ENCODE measurements around the gene EMX2. TPM values are rescaled to one million over a fixed set of nuclear protein-coding genes. Genes with fewer than 3 reads are reported as not detected.
"Not testable (repeated sequence)": the region's sequence is repeated elsewhere in the genome, so short reads cannot be mapped to it uniquely, and the experiment has no call there.

EMX2 gene
- total RNA-seq, 4 donors from 2014 or later = not detected

GRCh38 chr10:117500456-117500855, 42.1 kb upstream of the EMX2 start:
- H3K27me3 ChIP-seq = no peaks in the 10 kb centered on the region
- H3K4me1 ChIP-seq = no peaks in the 10 kb centered on the region
- H3K36me3 ChIP-seq = no peaks in the 10 kb centered on the region
- no peaks in the 10 kb centered on the region for H3K9me3 ChIP-seq
- H3K27ac ChIP-seq = no peak overlapping the region
- H3K4me3 ChIP-seq = no peak overlapping the region
- TF ChIP-seq CTCF (IDR thresholded peaks at IDR 0.05) = no peak
- TF ChIP-seq POLR2A (IDR thresholded peaks at IDR 0.05) = no peak
- peak in 1 of 3 donors; percentile 13 for DNase-seq

GRCh38 chr10:117501460-117502035, 41.0 kb upstream of the EMX2 start:
- Histone ChIP-seq H3K27ac (no peak overlapping the region), H3K4me3 (no peak overlapping the region), H3K27me3 (no peaks in the 10 kb centered on the region), H3K4me1 (no peaks in the 10 kb centered on the region), H3K9me3 (no peaks in the 10 kb centered on the region), H3K36me3 (no peaks in the 10 kb centered on the region)
- DNase-seq = peak in 1 of 3 donors; percentile 35
- TF ChIP-seq CTCF (IDR thresholded peaks at IDR 0.05) (no peak), POLR2A (IDR thresholded peaks at IDR 0.05) (no peak)

- H3K27me3 ChIP-seq = no peaks in the 10 kb centered on the region
- H3K9me3 ChIP-seq = no peaks in the 10 kb centered on the region
- TF ChIP-seq POLR2A (IDR thresholded peaks at IDR 0.05) = no peak
- no peaks in the 10 kb centered on the region for H3K4me1 ChIP-seq
- DNase-seq = peak in 1 of 3 donors; percentile 15
- no peak overlapping the region for H3K4me3 ChIP-seq
- H3K36me3 ChIP-seq = no peaks in the 10 kb centered on the region
- no peak overlapping the region for H3K27ac ChIP-seq
Observed at GRCh38 chr10:117502421-117503243, 39.9 kb upstream of the EMX2 start.

- Histone ChIP-seq H3K36me3 (no peaks in the 10 kb centered on the region), H3K27me3 (no peaks in the 10 kb centered on the region), H3K4me3 (no peak overlapping the region), H3K4me1 (no peaks in the 10 kb centered on the region), H3K9me3 (no peaks in the 10 kb centered on the region), H3K27ac (no peak overlapping the region)
- TF ChIP-seq CTCF (IDR thresholded peaks at IDR 0.05) (no peak), POLR2A (IDR thresholded peaks at IDR 0.05) (no peak)
- DNase-seq = peak in 1 of 3 donors; percentile 21
Observed at GRCh38 chr10:117503244-117504205, 39.0 kb upstream of the EMX2 start.

- no peak overlapping the region for H3K4me3 ChIP-seq
- no peaks in the 10 kb centered on the region for H3K27me3 ChIP-seq
- TF ChIP-seq CTCF (IDR thresholded peaks at IDR 0.05) = no peak
- no peak for TF ChIP-seq POLR2A (IDR thresholded peaks at IDR 0.05)
- no peaks in the 10 kb centered on the region for H3K36me3 ChIP-seq
- H3K4me1 ChIP-seq = no peaks in the 10 kb centered on the region
- no peak overlapping the region for H3K27ac ChIP-seq
- no peaks in the 10 kb centered on the region for H3K9me3 ChIP-seq
- DNase-seq = peak in 1 of 3 donors; percentile 11
Observed at GRCh38 chr10:117504562-117504961, 38.0 kb upstream of the EMX2 start.

GRCh38 chr10:117507081-117507480, 35.5 kb upstream of the EMX2 start:
- H3K27me3 ChIP-seq, DNase-seq, H3K27ac ChIP-seq, H3K9me3 ChIP-seq, H3K36me3 ChIP-seq, H3K4me3 ChIP-seq, H3K4me1 ChIP-seq: not testable (repeated sequence)

Measured in Peyer's patch (tissue), 4 donors.